ENCODE results near the gene CDKN1C. TPM values are rescaled to one million over a fixed set of nuclear protein-coding genes. Genes with fewer than 3 reads are reported as not detected.

The CDKN1C gene
- total RNA-seq, 1 experiment from 2014 or later = not detected

DNA sequence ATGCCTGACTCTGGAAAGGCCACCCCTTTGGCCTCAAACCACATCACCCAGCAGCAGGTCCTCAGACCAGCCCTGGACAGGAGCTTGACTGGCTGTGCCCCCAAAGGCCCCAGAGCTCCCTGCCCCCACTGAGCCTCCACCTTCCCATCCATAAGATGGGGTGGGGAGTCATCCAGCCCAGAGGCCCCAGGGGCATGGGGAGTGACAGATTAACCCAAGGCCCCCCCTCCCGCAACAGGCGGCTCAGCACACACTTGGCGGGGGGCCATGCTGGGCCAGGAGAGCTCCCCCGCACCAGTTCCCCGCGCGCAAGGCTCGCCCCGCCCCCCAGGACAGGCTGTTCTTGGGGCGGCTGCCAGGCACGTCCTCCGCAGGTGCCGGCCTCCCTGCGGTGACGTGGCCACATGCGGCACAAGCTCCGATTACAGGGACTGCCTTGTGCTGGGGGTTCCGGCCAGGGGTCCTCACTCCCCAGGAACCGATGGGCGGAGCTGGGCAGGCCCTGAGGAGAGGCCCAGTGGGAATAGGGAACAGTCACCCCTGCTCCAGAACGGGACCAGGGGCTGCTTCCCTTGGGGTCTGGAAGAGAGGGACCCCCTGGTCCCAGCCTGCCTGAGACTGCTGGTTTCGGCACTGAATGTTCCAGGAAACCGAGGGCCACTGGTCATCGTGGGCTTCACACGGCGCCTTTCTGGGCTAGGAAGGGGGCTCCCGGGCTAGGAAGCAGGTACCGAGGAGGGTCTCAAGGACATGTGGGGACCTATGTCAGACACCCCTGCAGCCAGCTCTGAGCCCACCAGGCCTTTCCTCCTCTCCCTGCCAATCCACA, 5.1 kb upstream of the CDKN1C start:
- Histone ChIP-seq H3K4me3 (ENCODE audit: low read length) (no peak overlapping the region), H3K9ac (ENCODE audit: low read length) (no peak overlapping the region), H3K79me2 (ENCODE audit: low read length) (no peaks in the 10 kb centered on the region), H3K27ac (ENCODE audit: low read length) (no peak overlapping the region), H3K9me2 (replicated peaks; ENCODE audit: insufficient read depth, low read length) (no peaks in the 10 kb centered on the region), H3K4me1 (ENCODE audit: low read length) (peaks cover 3% of the 10 kb centered on the region; the same call in 1 of the 2 replicates), H3K4me2 (ENCODE audit: low read depth, low read length, poor library complexity, severe bottlenecking) (no peak overlapping the region), H4K20me1 (ENCODE audit: insufficient read depth, low read depth, low read length) (no peaks in the 10 kb centered on the region), H3K36me3 (ENCODE audit: insufficient read depth, low read length) (no peaks in the 10 kb centered on the region), H3K9me3 (ENCODE audit: low read length) (no peaks in the 10 kb centered on the region), H3K27me3 (ENCODE audit: low read length) (no peaks in the 10 kb centered on the region), H2AFZ (ENCODE audit: low read length) (no peak overlapping the region)
- no peak for DNase-seq

DNA sequence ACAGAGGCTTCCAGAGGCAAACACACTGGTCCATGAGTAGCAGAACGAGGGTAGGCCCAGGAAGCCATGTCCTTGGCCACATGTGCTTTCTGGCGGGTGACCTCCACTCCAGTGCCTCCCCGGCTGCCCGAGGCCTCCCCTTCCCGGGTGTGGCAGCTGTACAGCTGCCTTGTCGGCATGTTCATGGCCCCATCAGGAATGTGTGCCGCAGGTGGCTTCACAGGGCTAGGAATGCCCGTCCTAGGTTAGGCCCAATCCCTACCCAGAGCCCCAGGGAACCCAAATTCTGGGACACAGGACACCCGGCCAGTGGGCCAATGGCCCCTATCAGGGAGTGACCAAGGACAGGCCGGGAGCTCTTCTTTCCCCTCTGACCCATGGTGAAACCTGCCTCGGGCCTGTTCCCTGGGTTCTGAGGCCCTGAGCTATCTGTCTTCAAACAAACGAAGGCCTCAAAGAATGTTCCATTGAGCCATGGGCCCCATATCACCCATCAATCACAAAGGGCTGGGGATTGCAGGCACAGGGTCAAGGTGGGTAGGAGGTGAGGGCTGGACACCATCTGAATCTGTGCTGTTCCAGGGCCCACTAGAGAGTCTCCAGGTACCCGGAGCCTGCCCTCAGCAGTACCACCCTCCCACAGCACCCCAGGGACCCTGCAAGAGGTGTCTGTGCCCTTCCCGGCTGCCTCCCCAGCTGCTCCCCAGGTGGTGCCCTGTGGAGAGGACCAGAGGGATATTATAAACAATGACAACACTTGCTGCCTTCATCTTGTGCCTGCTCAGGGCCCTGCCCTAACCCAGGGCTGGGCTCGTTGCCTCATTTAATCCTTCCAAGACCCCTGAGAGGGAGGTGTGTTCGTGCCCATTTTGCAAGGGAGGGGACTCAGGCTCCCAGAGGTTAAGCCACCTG, 4.0 kb upstream of the CDKN1C start:
- H3K9me2 ChIP-seq (replicated peaks; ENCODE audit: insufficient read depth, low read length) = no peaks in the 10 kb centered on the region
- peaks cover 3% of the 10 kb centered on the region; the same call in 1 of the 2 replicates for H3K4me1 ChIP-seq (ENCODE audit: low read length)
- no peak for DNase-seq
- H3K4me2 ChIP-seq (ENCODE audit: low read depth, low read length, poor library complexity, severe bottlenecking) = no peak overlapping the region
- H4K20me1 ChIP-seq (ENCODE audit: insufficient read depth, low read depth, low read length) = no peaks in the 10 kb centered on the region
- no peaks in the 10 kb centered on the region for H3K27me3 ChIP-seq (ENCODE audit: low read length)
- no peaks in the 10 kb centered on the region for H3K79me2 ChIP-seq (ENCODE audit: low read length)
- no peak overlapping the region for H3K9ac ChIP-seq (ENCODE audit: low read length)
- H3K27ac ChIP-seq (ENCODE audit: low read length) = no peak overlapping the region
- H3K4me3 ChIP-seq (ENCODE audit: low read length) = no peak overlapping the region
- no peaks in the 10 kb centered on the region for H3K9me3 ChIP-seq (ENCODE audit: low read length)
- no peak overlapping the region for H2AFZ ChIP-seq (ENCODE audit: low read length)
- no peaks in the 10 kb centered on the region for H3K36me3 ChIP-seq (ENCODE audit: insufficient read depth, low read length)

DNA sequence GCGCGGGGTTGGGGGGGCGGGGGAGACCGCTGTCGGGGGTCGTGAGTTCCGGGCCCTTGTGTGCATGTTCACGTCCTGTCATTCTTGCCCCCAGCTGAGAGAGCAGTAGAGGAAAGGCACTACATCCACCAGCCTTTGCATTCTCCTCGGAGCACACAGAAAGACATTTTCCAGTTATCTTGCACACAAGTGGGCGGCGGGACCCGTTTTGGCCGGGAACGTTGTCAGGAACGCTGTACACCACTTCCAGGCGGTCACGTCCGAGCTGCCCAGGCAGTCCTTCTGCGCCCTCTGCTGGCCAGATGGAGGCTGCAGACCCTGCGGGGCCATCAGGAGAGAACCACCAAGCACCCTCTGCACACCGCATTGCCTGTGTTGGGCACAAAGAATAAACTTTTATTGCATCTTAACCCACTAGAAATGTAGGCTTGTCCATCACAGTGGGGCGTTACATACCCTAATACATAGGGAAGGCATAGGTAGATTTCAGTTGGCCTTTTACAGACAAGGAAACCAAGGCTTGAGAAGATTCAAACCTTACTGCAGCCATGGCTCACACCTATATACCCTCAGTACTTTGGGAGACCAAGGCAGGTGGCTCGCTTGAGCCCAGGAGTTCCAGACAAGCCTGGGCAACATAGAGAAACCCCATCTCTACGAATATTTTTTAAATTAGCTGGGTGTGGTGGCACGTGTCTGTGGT, 2.8 kb upstream of the CDKN1C start:
- no peaks in the 10 kb centered on the region for H3K27me3 ChIP-seq (ENCODE audit: low read length)
- no peaks in the 10 kb centered on the region for H4K20me1 ChIP-seq (ENCODE audit: insufficient read depth, low read depth, low read length)
- peak; percentile 89 for DNase-seq
- peaks cover 3% of the 10 kb centered on the region; the same call in 1 of the 2 replicates for H3K4me1 ChIP-seq (ENCODE audit: low read length)
- H3K9me3 ChIP-seq (ENCODE audit: low read length) = no peaks in the 10 kb centered on the region
- H3K4me2 ChIP-seq (ENCODE audit: low read depth, low read length, poor library complexity, severe bottlenecking) = no peak overlapping the region
- no peak overlapping the region for H3K9ac ChIP-seq (ENCODE audit: low read length)
- H3K4me3 ChIP-seq (ENCODE audit: low read length) = no peak overlapping the region
- no peaks in the 10 kb centered on the region for H3K36me3 ChIP-seq (ENCODE audit: insufficient read depth, low read length)
- H3K27ac ChIP-seq (ENCODE audit: low read length) = no peak overlapping the region
- H3K9me2 ChIP-seq (replicated peaks; ENCODE audit: insufficient read depth, low read length) = no peaks in the 10 kb centered on the region
- H3K79me2 ChIP-seq (ENCODE audit: low read length) = no peaks in the 10 kb centered on the region
- H2AFZ ChIP-seq (ENCODE audit: low read length) = no peak overlapping the region

DNA sequence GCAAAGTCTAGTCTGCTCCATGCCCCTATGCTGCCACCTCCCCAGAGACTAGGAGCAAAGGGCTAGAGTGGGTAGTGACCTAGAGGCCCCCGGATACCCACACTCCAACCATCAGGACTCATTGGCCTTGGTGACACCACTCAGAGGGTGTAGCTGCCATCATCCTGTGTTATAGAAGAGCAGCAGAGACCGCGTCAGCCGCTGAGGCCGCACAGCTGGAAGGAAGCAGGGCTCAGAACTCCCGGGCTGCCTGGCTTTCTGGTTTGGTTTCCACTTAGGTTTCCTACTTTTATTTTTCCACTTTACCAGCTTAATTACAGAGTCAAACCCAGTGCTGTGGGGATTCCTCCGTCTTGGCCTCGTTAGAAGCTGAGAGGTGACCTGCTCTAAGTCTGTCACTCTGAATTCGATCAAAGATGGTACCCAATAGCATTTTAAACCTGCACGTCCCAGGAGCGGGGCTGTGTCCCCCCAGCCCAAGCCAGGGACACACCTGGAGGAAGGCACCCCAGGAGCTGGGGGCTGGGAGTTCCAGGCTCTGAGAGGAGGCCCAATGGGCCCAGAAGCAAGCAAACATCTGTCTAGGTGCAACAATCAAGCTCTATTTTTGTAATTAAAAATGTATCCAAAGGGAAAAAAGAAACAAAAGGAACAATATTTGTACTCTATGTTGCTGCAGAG, 2.1 kb upstream of the CDKN1C start:
- Histone ChIP-seq H3K27me3 (ENCODE audit: low read length) (no peaks in the 10 kb centered on the region), H2AFZ (ENCODE audit: low read length) (no peak overlapping the region), H4K20me1 (ENCODE audit: insufficient read depth, low read depth, low read length) (no peaks in the 10 kb centered on the region), H3K9me3 (ENCODE audit: low read length) (no peaks in the 10 kb centered on the region), H3K27ac (ENCODE audit: low read length) (no peak overlapping the region), H3K9me2 (replicated peaks; ENCODE audit: insufficient read depth, low read length) (no peaks in the 10 kb centered on the region), H3K4me2 (ENCODE audit: low read depth, low read length, poor library complexity, severe bottlenecking) (no peak overlapping the region), H3K36me3 (ENCODE audit: insufficient read depth, low read length) (no peaks in the 10 kb centered on the region), H3K9ac (ENCODE audit: low read length) (no peak overlapping the region), H3K4me3 (ENCODE audit: low read length) (no peak overlapping the region), H3K79me2 (ENCODE audit: low read length) (no peaks in the 10 kb centered on the region), H3K4me1 (ENCODE audit: low read length) (peaks cover 3% of the 10 kb centered on the region; the same call in 1 of the 2 replicates)
- no peak for DNase-seq

DNA sequence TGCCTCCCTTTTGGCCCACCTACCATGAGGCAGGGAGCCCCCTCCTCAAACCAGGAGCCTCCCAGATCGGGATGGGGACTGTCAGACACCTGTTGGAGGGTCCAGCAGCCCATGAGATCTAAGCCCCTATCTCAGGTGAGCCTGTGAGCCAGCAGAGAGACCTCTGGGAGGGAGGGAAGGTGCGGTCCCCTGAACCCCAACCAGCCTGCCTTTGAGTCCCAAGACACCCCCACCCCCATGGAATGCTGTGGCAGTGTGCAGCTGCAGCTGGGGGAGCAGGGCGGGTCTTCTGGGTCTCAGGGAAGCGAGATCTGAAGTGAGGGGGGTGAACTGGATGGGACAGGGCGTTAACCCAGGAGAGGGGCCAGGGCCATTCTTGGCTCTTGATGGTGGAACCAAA, 1.4 kb upstream of the CDKN1C start:
- Histone ChIP-seq H3K79me2 (ENCODE audit: low read length) (no peaks in the 10 kb centered on the region), H3K36me3 (ENCODE audit: insufficient read depth, low read length) (no peaks in the 10 kb centered on the region), H3K4me1 (ENCODE audit: low read length) (no peaks in the 10 kb centered on the region), H2AFZ (ENCODE audit: low read length) (no peak overlapping the region), H3K27ac (ENCODE audit: low read length) (no peak overlapping the region), H3K9me3 (ENCODE audit: low read length) (no peaks in the 10 kb centered on the region), H3K9me2 (replicated peaks; ENCODE audit: insufficient read depth, low read length) (no peaks in the 10 kb centered on the region), H3K9ac (ENCODE audit: low read length) (no peak overlapping the region), H4K20me1 (ENCODE audit: insufficient read depth, low read depth, low read length) (no peaks in the 10 kb centered on the region), H3K4me2 (ENCODE audit: low read depth, low read length, poor library complexity, severe bottlenecking) (no peak overlapping the region), H3K4me3 (ENCODE audit: low read length) (no peak overlapping the region), H3K27me3 (ENCODE audit: low read length) (no peaks in the 10 kb centered on the region)
- no peak for DNase-seq

DNA sequence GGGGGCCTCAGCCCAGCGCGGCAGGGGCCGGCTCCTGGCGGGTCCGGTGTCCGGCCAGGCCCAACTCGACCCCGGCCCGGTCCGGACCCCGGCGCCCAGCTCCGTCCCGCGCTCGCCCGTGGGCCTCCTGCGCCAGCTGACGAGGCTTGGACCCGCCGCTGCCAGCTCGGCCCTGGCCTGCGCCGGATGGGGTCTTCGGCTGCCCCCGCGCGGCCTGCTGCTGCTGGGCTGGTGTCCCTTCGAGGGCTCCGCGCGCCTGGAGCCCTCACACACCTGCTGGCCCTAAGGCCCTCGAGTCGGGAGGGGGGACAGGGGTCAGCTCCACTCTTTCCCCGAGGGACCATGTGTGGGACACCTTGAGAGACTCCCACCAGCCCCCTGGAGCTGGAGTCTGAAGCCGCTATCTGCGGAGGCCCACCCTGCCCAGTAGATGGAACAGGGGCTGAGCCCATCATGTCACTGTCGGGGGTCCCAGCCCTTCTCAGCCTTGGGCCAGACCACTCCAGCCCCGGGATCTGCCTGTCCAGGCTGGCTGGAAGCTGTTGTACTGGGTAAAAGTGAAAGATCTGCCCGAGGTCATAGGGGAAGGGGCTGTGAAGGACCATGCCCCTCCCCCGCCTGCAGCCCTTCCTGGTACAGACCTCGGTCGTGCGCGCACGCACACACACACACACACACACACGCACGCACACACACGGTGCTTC, 768 bp upstream of the CDKN1C start:
- no peaks in the 10 kb centered on the region for H3K27me3 ChIP-seq (ENCODE audit: low read length)
- H3K9ac ChIP-seq (ENCODE audit: low read length) = no peak overlapping the region
- no peaks in the 10 kb centered on the region for H3K79me2 ChIP-seq (ENCODE audit: low read length)
- no peaks in the 10 kb centered on the region for H3K9me3 ChIP-seq (ENCODE audit: low read length)
- no peak overlapping the region for H3K4me3 ChIP-seq (ENCODE audit: low read length)
- no peaks in the 10 kb centered on the region for H3K4me1 ChIP-seq (ENCODE audit: low read length)
- no peak for DNase-seq
- no peaks in the 10 kb centered on the region for H3K36me3 ChIP-seq (ENCODE audit: insufficient read depth, low read length)
- no peaks in the 10 kb centered on the region for H3K9me2 ChIP-seq (replicated peaks; ENCODE audit: insufficient read depth, low read length)
- no peak overlapping the region for H3K27ac ChIP-seq (ENCODE audit: low read length)
- H4K20me1 ChIP-seq (ENCODE audit: insufficient read depth, low read depth, low read length) = no peaks in the 10 kb centered on the region
- no peak overlapping the region for H3K4me2 ChIP-seq (ENCODE audit: low read depth, low read length, poor library complexity, severe bottlenecking)
- no peak overlapping the region for H2AFZ ChIP-seq (ENCODE audit: low read length)

DNA sequence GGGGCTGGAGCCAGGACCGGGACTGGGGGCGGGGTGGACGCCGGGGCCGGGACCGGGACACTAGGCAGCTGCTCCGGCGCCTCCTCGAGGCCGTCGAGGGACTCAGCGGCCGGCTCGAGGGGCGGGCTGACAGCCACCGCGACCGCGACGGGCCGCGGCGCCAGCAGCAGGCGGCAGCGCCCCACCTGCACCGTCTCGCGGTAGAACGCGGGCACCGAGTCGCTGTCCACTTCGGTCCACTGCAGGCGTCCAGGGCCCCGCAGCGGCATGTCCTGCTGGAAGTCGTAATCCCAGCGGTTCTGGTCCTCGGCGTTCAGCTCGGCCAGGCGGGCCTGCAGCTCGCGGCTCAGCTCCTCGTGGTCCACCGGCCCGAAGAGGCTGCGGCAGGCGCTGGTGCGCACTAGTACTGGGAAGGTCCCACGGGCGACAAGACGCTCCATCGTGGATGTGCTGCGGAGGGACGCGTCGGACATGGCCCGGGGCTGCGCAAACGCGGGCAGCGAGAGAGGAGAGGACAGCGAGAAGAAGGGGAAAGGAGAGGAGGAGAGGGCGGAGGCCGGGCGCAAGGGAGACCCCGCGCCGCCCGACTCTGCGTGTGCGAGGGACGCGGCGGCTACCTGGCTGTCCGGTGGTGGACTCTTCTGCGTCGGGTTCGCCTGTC, 428 bp downstream of the CDKN1C start:
- Histone ChIP-seq H3K79me2 (ENCODE audit: low read length) (no peaks in the 10 kb centered on the region), H3K4me3 (ENCODE audit: low read length) (no peak overlapping the region), H4K20me1 (ENCODE audit: insufficient read depth, low read depth, low read length) (no peaks in the 10 kb centered on the region), H3K36me3 (ENCODE audit: insufficient read depth, low read length) (no peaks in the 10 kb centered on the region), H3K9me2 (replicated peaks; ENCODE audit: insufficient read depth, low read length) (no peaks in the 10 kb centered on the region), H3K4me1 (ENCODE audit: low read length) (no peaks in the 10 kb centered on the region), H3K9me3 (ENCODE audit: low read length) (no peaks in the 10 kb centered on the region), H3K9ac (ENCODE audit: low read length) (no peak overlapping the region), H2AFZ (ENCODE audit: low read length) (no peak overlapping the region), H3K4me2 (ENCODE audit: low read depth, low read length, poor library complexity, severe bottlenecking) (no peak overlapping the region), H3K27ac (ENCODE audit: low read length) (no peak overlapping the region), H3K27me3 (ENCODE audit: low read length) (no peaks in the 10 kb centered on the region)
- DNase-seq = no peak

Measured in Karpas-422 (cell line).